Type B pancreatic cell (in vitro differentiated cells): Measurements from ENCODE around the gene CRTC1. TPM values are rescaled to one million over a fixed set of nuclear protein-coding genes. Genes with fewer than 3 reads are reported as not detected.

Experiments used
- DNase-seq: peaks from one replicate; pipeline ENCODE4 v3.0.0; 2021; ENCODE audit warnings: mixed read lengths; ENCODE audit not compliant: unreplicated experiment; ENCODE audit errors: extremely low spot score
- H3K27ac Mint-ChIP-seq: 2 replicates; pipeline ENCODE4 v1.8.0; 2021; ENCODE audit warnings: mild to moderate bottlenecking, mixed read lengths
- H3K27me3 Mint-ChIP-seq: 2 replicates; pipeline ENCODE4 v1.8.0; 2021; ENCODE audit warnings: mixed read lengths
- H3K36me3 Mint-ChIP-seq: 2 replicates; pipeline ENCODE4 v1.8.0; 2021; ENCODE audit warnings: mixed read lengths
- H3K4me1 Mint-ChIP-seq: one replicate; pipeline ENCODE4 v1.8.0; 2021; ENCODE audit warnings: mixed read lengths; ENCODE audit not compliant: unreplicated experiment
- H3K4me3 Mint-ChIP-seq: 2 replicates; pipeline ENCODE4 v1.8.0; 2021; ENCODE audit warnings: mild to moderate bottlenecking, mixed read lengths
- H3K9me3 Mint-ChIP-seq: 2 replicates; pipeline ENCODE4 v1.8.0; 2021; ENCODE audit warnings: mixed read lengths
- total RNA-seq: library from RNA; stranded (reverse); gene quantifications from 2 replicates; pipeline ENCODE4 v1.2.1, GENCODE V29; 2021; ENCODE audit warnings: low replicate concordance
- TF ChIP-seq, protein P1 (sequence below): fragments of 200-600 bp; sonication (generic); conservative IDR thresholded peaks from 2 replicates; pipeline ENCODE4 v1.5.0; 2021; ENCODE audit warnings: antibody characterized with exemption, mild to moderate bottlenecking

CRTC1 gene
- total RNA-seq, 1 donor from 2014 or later, result 20.2 TPM

DNA sequence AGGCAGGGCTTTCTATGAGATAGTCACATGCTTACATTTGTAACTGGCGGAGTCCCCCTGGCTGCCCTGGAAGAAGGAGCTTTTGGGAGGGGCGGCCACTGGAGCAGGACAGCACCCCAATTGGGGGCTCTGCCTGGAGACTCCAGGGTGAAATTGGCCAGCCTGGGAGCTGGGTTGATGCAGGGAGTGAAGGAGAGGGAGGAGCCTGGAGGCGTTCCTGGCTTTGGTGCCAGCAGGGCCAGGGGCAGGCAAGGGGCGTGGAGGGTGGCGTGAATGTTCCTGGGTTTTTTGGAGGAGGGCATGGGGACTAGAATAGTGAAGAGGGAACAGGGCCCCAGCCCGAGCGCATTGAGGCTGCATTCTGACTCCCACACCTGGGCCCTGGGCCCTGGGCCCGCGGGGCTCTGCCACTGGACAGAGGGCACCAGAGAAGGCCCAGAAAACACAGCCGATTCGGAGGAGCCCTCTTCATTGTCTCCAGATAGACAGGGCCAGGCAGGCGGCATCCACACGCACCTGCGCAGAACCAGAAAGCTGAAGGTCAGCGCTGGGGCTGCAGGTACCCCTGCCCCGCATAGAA lies 78.1 kb downstream of the CRTC1 start:
- H3K36me3 Mint-ChIP-seq, result no peaks in the 10 kb centered on the region
- H3K27me3 Mint-ChIP-seq, result no peaks in the 10 kb centered on the region
- TF ChIP-seq, protein P1, sequence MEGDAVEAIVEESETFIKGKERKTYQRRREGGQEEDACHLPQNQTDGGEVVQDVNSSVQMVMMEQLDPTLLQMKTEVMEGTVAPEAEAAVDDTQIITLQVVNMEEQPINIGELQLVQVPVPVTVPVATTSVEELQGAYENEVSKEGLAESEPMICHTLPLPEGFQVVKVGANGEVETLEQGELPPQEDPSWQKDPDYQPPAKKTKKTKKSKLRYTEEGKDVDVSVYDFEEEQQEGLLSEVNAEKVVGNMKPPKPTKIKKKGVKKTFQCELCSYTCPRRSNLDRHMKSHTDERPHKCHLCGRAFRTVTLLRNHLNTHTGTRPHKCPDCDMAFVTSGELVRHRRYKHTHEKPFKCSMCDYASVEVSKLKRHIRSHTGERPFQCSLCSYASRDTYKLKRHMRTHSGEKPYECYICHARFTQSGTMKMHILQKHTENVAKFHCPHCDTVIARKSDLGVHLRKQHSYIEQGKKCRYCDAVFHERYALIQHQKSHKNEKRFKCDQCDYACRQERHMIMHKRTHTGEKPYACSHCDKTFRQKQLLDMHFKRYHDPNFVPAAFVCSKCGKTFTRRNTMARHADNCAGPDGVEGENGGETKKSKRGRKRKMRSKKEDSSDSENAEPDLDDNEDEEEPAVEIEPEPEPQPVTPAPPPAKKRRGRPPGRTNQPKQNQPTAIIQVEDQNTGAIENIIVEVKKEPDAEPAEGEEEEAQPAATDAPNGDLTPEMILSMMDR, result no peak
- no peaks in the 10 kb centered on the region for H3K4me1 Mint-ChIP-seq
- no peaks in the 10 kb centered on the region for H3K9me3 Mint-ChIP-seq
- H3K27ac Mint-ChIP-seq, result no peak overlapping the region
- no peak for DNase-seq
- H3K4me3 Mint-ChIP-seq, result no peak overlapping the region

DNA sequence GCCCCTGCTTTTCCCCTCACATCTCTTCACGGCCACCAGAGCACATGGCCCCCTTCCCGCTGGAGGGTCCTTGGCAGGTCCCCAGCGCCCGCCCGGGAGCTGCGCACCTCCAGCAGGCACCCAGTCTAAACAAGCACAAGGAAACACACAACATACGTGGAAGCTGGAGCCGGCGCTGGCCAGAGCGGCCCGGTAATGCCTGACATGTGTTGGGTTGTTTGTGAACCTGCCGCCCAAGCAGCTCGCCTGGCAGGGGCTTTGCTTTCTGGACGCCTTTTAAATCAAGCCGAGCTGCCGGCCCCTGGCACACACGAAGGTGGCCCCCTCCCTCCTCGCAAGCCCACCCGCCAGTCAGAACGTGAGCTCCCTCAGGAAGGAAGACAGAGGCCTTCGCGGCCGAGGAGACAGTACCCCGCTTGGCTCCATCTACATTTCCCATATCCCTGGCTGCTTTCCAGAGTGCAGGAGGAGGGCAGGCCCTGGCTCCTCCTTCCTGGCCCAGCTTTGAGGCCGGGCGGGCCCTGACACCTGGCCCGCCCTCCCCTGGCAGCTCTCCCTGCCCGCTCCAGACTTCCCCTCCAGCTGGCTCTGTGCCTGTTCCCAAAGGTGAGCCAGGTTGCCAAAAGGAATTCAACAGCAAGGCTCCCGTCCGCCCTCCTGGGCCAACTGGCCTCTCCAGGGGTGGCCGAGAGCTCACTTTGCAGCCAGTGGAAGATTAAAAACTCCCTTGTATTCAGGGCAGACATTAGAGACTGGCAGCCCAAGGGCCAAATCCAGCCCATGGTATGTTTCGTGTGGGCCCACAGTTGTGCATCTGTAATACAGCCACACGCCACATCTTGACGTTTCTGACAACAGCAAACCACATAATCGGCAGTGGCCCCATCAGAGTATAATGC lies 78.9 kb downstream of the CRTC1 start:
- H3K36me3 Mint-ChIP-seq, result no peaks in the 10 kb centered on the region
- H3K27me3 Mint-ChIP-seq, result no peaks in the 10 kb centered on the region
- no peak overlapping the region for H3K27ac Mint-ChIP-seq
- H3K4me1 Mint-ChIP-seq, result no peaks in the 10 kb centered on the region
- no peak overlapping the region for H3K4me3 Mint-ChIP-seq
- no peaks in the 10 kb centered on the region for H3K9me3 Mint-ChIP-seq
- DNase-seq, result no peak
- TF ChIP-seq, protein P1, result no peak

DNA sequence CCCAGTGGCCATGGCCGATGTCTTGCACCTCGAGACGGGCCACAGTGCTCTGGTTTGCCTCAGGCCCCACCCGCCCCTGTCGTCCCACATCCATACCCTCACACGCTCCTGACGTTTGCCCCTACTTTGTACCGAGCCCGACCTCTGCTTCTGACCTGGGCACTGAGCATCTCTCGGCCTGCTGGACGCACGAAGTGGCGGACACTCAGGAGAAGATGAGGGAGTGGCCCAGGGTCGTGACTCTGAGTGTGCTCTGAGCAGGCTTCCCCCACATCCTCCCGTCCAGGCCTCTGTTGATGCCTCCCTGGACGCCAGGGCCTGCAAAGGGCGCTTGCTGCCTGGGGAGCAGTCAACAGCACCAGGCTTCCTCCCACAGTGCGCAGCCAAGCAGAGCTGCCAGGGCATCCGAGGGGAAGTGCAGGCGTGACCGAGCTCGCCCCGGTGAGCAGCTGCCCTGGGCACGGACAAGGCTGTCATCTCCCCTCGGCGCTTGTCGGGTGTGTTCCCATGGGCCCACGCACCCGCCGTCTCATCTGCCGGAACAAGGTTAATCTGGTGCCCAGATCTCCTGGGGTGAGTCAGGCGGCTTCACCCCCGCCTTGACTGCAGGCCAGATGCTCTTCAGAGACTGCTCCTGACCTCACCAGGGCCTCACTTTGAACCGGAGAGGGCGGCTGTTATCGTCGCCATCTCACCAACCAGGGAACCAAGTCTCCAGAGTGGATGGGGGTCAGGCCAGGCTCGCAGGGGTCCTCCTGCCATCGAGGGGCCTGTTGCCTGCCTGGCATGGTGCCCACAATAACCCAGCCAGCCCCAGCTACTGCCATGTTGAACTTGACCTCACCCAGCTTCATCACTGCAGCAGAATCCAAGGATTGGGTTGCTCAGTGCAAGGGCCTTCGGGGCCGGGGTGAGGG lies 80.5 kb downstream of the CRTC1 start:
- TF ChIP-seq, protein P1, result no peak
- no peak for DNase-seq
- Mint-ChIP-seq H3K9me3 (no peaks in the 10 kb centered on the region), H3K27ac (no peak overlapping the region), H3K4me1 (no peaks in the 10 kb centered on the region), H3K36me3 (no peaks in the 10 kb centered on the region), H3K27me3 (no peaks in the 10 kb centered on the region), H3K4me3 (no peak overlapping the region)

DNA sequence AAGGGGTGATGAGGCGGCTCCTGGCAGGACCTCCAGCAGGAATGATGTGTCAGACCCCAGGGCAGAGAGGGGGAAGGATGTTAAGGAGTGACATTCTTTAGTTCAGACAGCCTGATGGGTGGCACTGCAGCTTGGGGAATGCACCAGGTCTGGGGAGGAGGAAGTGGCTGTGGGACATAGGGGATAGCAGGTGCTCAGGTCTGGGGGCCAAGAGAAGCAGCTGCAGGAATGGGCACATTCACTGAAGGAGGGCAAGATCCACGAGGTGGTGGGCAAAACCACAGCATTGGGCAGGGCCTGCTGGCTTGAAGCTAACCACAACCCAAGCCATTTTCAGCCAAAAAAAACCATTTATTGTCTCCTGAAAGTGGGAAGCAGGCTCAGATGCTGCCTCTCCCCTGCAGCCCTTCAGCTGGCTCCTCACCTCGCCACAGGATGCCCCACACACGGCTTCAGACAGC lies 81.1 kb downstream of the CRTC1 start:
- H3K9me3 Mint-ChIP-seq, result no peaks in the 10 kb centered on the region
- no peak for DNase-seq
- no peaks in the 10 kb centered on the region for H3K36me3 Mint-ChIP-seq
- H3K4me1 Mint-ChIP-seq, result no peaks in the 10 kb centered on the region
- H3K27me3 Mint-ChIP-seq, result no peaks in the 10 kb centered on the region
- TF ChIP-seq, protein P1, result no peak
- H3K4me3 Mint-ChIP-seq, result no peak overlapping the region
- H3K27ac Mint-ChIP-seq, result no peak overlapping the region

DNA sequence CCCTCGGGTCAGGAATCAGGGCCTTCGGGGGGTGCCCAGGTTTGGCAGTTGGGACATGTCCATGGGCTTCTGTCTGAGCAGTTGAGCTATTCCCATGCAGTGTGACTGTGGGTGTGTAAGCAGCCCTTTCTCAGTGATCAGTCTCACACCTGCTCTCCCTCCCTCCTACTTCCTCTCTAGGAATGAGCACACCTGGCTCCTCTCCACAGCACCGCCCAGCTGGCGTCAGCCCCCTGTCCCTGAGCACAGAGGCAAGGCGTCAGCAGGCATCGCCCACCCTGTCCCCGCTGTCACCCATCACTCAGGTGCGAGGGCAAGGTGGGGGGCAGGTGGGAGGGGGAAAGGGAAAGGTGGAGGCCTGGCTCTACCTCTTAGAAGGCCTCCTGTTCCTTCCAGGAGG lies 81.7 kb downstream of the CRTC1 start:
- H3K9me3 Mint-ChIP-seq, result no peaks in the 10 kb centered on the region
- TF ChIP-seq, protein P1, result no peak
- H3K4me3 Mint-ChIP-seq, result no peak overlapping the region
- no peaks in the 10 kb centered on the region for H3K4me1 Mint-ChIP-seq
- H3K27ac Mint-ChIP-seq, result no peak overlapping the region
- no peaks in the 10 kb centered on the region for H3K36me3 Mint-ChIP-seq
- no peaks in the 10 kb centered on the region for H3K27me3 Mint-ChIP-seq
- DNase-seq, result no peak
